BE2C (cell line): ENCODE data around the gene RGS2. TPM values are rescaled to one million over a fixed set of nuclear protein-coding genes. Genes with fewer than 3 reads are reported as not detected.

Experiments
- DNase-seq: peaks from one replicate; pipeline ENCODE4 v3.0.0-alpha.2; 2020
- H3K27me3 ChIP-seq: fragments of 250-450 bp; sonication (Bioruptor Pico); 2 replicates; pipeline ENCODE4 v1.5.1; 2020; ENCODE audit warnings: mild to moderate bottlenecking
- H3K36me3 ChIP-seq: fragments of 250-450 bp; sonication (Bioruptor Pico); 2 replicates; pipeline ENCODE4 v1.5.1; 2020; ENCODE audit warnings: mild to moderate bottlenecking
- H3K4me1 ChIP-seq: fragments of 250-450 bp; sonication (Bioruptor Pico); 2 replicates; pipeline ENCODE4 v1.5.1; 2020
- H3K4me3 ChIP-seq: 2 replicates; pipeline ENCODE4 v1.5.1; 2011; ENCODE audit warnings: low read depth, low read length
- H3K9me3 ChIP-seq: fragments of 250-450 bp; sonication (Bioruptor Pico); 2 replicates; pipeline ENCODE4 v1.5.1; 2020
- polyA plus RNA-seq: library from polyadenylated mRNA; unstranded; fragments of >200 nt; gene quantifications from one replicate; pipeline ENCODE4 v1.2.1, GENCODE V29; 2012; ENCODE audit warnings: low read depth, missing spikeins; ENCODE audit not compliant: insufficient read length, insufficient read depth
- TF ChIP-seq, protein P1 (sequence below): IDR thresholded peaks from 2 replicates; pipeline ENCODE4 v1.5.1; 2012; ENCODE audit warnings: mild to moderate bottlenecking, low read depth, low read length

Gene RGS2, protein sequence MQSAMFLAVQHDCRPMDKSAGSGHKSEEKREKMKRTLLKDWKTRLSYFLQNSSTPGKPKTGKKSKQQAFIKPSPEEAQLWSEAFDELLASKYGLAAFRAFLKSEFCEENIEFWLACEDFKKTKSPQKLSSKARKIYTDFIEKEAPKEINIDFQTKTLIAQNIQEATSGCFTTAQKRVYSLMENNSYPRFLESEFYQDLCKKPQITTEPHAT
- polyA plus RNA-seq = 14.9 TPM

DNA sequence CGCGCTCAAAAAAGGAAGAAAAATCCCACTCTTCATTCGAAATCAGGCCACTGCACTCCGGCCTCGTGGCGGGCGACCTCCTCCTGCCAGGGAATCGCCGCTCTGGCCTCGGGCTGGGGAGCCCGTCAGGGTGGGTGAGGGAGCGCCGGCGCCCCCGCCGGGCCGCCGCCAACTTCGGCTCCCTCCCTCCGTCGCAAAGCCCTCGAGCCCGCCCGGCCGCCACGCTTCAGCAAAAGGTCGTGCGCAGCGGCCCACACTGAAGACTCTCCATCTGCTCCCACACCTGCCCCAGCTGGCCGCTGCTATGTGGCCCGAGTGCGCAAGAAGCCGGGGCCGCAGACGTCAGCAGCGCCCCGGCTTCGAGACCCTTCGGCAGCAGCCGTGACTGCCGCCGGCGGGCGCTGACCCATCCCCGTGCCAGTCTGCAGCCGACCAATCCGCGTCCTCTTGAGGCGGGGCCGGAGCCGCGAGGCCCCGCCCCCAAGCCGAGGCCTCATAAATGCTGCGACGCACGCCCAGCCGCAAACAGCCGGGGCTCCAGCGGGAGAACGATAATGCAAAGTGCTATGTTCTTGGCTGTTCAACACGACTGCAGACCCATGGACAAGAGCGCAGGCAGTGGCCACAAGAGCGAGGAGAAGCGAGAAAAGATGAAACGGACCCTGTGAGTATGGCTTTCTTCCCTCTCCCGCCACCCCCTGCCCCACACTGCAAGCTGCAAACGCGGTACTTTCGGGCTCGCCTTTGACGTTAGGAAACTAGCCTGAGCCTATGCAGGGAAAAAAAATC is at the start of gene RGS2:
Gene RGS2 (plus strand): TSS at position 522 of the 789 bp plus-strand sequence. CDS start 33 bp downstream, at position 555.
- DNase-seq = peak; percentile 94
- Histone ChIP-seq H3K4me1 (no peaks in the 10 kb centered on the region), H3K9me3 (no peaks in the 10 kb centered on the region), H3K4me3 (peak within 1 kb of the TSS; percentile 71), H3K27me3 (no peaks in the 10 kb centered on the region), H3K36me3 (peaks cover 10% of the 10 kb centered on the region)
- TF ChIP-seq, protein P1, sequence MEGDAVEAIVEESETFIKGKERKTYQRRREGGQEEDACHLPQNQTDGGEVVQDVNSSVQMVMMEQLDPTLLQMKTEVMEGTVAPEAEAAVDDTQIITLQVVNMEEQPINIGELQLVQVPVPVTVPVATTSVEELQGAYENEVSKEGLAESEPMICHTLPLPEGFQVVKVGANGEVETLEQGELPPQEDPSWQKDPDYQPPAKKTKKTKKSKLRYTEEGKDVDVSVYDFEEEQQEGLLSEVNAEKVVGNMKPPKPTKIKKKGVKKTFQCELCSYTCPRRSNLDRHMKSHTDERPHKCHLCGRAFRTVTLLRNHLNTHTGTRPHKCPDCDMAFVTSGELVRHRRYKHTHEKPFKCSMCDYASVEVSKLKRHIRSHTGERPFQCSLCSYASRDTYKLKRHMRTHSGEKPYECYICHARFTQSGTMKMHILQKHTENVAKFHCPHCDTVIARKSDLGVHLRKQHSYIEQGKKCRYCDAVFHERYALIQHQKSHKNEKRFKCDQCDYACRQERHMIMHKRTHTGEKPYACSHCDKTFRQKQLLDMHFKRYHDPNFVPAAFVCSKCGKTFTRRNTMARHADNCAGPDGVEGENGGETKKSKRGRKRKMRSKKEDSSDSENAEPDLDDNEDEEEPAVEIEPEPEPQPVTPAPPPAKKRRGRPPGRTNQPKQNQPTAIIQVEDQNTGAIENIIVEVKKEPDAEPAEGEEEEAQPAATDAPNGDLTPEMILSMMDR = no peak

DNA sequence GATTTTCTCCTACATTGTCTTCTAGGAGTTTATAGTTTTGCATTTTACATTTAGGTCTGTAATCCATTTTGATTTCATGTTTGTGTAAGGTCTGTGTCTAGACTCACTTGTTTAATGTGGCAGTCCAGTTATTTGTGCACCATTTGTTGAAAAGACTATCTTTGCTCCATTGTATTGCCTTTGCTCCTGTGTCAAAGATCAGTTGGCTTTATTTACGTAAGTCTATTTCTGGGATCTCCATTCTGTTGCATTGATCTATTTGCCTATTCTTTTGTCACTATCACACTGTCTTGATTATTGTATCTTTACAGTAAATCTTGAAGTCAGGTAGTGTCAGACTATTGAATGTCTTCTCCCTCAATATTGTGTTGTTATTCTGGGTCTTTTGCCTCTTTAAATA is 49.7 kb upstream of the RGS2 start:
- Histone ChIP-seq H3K9me3 (no peaks in the 10 kb centered on the region), H3K4me3 (no peak overlapping the region), H3K4me1 (no peaks in the 10 kb centered on the region), H3K27me3 (no peaks in the 10 kb centered on the region), H3K36me3 (no peaks in the 10 kb centered on the region)
- DNase-seq = no peak
- TF ChIP-seq, protein P1 = no peak

DNA sequence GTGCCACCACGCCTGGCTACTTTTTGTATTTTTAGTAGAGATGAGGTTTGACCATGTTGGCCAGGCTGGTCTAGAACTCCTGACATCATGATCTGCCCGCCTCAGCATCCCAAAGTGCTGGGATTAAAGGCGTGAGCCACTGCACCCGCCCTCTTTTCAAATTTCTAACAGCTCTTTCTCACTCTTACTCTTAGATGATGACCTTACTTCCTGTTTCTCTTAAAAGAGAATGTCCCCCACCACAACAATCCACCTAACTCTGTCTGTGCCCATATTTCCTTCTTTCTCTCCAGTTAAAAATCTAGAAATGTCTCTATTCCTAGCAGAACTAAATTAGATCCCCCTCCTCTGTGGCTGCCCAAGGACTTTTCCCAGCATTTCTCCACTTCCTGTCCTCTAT is 46.6 kb upstream of the RGS2 start:
- Histone ChIP-seq H3K4me3 (no peak overlapping the region), H3K27me3 (no peaks in the 10 kb centered on the region), H3K4me1 (no peaks in the 10 kb centered on the region), H3K9me3 (no peaks in the 10 kb centered on the region), H3K36me3 (no peaks in the 10 kb centered on the region)
- DNase-seq = no peak
- TF ChIP-seq, protein P1 = no peak

DNA sequence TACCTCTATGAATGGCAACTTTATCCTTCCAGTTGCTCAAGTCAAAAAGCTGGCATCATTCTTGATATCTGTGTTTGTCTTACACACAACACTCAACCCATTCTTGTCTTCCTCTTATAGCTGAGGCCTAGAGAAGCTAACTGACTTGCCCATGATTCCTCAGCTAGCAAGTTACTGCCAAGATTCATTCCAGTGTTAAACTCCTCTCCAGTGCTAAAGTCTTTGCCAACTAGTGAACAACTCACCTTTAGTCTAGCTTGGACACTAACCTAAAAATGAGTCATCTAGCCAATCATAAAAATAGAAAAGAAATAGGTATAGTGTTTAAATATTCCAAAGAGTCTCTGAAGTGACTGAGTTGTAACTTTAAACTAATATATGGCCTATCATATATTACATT is 45.6 kb upstream of the RGS2 start:
- Histone ChIP-seq H3K9me3 (no peaks in the 10 kb centered on the region), H3K4me1 (no peaks in the 10 kb centered on the region), H3K4me3 (no peak overlapping the region), H3K36me3 (no peaks in the 10 kb centered on the region), H3K27me3 (no peaks in the 10 kb centered on the region)
- TF ChIP-seq, protein P1 = no peak
- no peak for DNase-seq

DNA sequence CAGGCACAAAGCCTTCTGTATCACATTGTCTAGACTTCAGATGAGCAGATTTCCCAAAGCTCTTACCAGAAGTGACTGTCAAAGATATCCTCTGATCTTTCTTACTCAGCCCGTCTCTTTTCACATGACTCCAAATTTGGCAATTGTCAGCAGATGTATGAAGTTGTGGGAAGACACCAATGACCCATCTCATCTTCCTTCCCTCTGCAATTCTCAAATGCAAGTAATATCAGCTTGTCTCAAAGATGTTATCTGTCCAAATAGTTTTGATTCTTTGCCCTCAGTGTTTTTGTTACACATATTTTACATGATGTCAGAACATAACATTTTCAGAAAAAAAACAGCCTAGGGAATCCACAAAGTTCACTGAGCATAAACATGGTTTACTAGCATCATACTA is 45.1 kb upstream of the RGS2 start:
- H3K36me3 ChIP-seq = no peaks in the 10 kb centered on the region
- no peaks in the 10 kb centered on the region for H3K27me3 ChIP-seq
- H3K4me3 ChIP-seq = no peak overlapping the region
- no peaks in the 10 kb centered on the region for H3K9me3 ChIP-seq
- TF ChIP-seq, protein P1 = no peak
- no peak for DNase-seq
- H3K4me1 ChIP-seq = no peaks in the 10 kb centered on the region

DNA sequence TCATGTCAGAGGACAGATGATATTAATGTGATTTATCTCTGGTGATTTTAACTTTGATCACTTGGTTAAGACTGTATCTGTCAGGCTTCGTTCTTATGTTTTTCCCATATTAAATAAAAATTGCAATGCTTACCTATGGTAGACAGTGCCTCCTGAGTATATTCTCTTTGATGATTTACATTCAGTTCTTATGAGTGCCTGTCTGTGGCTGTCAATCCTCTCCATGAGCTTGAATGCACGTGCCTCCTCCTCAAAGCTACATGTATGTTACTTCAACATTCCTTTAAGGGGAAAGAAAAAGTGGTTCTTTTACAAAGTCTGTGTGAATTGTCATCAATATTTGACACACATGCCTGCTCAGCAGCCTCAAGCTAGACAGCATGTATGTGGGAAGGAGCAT is 44.2 kb upstream of the RGS2 start:
- DNase-seq = no peak
- Histone ChIP-seq H3K27me3 (no peaks in the 10 kb centered on the region), H3K4me3 (no peak overlapping the region), H3K9me3 (no peaks in the 10 kb centered on the region), H3K36me3 (no peaks in the 10 kb centered on the region), H3K4me1 (no peaks in the 10 kb centered on the region)
- TF ChIP-seq, protein P1 = no peak
